SJSA1 (cell line): ENCODE results near the gene MLLT6. TPM values are rescaled to one million over a fixed set of nuclear protein-coding genes. Genes with fewer than 3 reads are reported as not detected.

Experiments
- DNase-seq, 2 experiments: peaks; one replicate each; pipeline ENCODE4 v3.0.0-alpha.2; 2015 to 2020; ENCODE audit warnings: low spot score in 2 of 2, low read depth in 1 of 2
- H3K27ac ChIP-seq: fragments of 250-450 bp; sonication (Bioruptor Pico); 2 replicates; pipeline ENCODE4 v1.5.1; 2020; ENCODE audit warnings: mild to moderate bottlenecking, moderate library complexity
- H3K27me3 ChIP-seq: fragments of 250-450 bp; sonication (Bioruptor Pico); replicated peaks from 2 replicates; pipeline ENCODE4 v1.5.1; 2020; ENCODE audit warnings: mild to moderate bottlenecking, moderate library complexity
- H3K36me3 ChIP-seq: fragments of 250-450 bp; sonication (Bioruptor Pico); 2 replicates; pipeline ENCODE4 v1.5.1; 2020; ENCODE audit warnings: mild to moderate bottlenecking
- H3K4me1 ChIP-seq: fragments of 250-450 bp; sonication (Bioruptor Pico); replicated peaks from 2 replicates; pipeline ENCODE4 v1.6.1; 2021; ENCODE audit warnings: mild to moderate bottlenecking
- H3K4me3 ChIP-seq: fragments of 250-450 bp; sonication (Bioruptor Pico); 2 replicates; pipeline ENCODE4 v1.5.1; 2020; ENCODE audit warnings: mild to moderate bottlenecking
- H3K9me3 ChIP-seq: fragments of 250-450 bp; sonication (Bioruptor Pico); replicated peaks from 2 replicates; pipeline ENCODE4 v1.5.1; 2020; ENCODE audit warnings: mild to moderate bottlenecking
- total RNA-seq: library from RNA; depleted of rRNA; stranded (reverse); fragments of >200 nt; shearing (Covaris generic); gene quantifications from 2 replicates; pipeline ENCODE4 v1.2.3, GENCODE V29; 2014; rRNA removed

The MLLT6 gene
- total RNA-seq = 8.6 and 11.7 TPM in 2 replicates

DNA sequence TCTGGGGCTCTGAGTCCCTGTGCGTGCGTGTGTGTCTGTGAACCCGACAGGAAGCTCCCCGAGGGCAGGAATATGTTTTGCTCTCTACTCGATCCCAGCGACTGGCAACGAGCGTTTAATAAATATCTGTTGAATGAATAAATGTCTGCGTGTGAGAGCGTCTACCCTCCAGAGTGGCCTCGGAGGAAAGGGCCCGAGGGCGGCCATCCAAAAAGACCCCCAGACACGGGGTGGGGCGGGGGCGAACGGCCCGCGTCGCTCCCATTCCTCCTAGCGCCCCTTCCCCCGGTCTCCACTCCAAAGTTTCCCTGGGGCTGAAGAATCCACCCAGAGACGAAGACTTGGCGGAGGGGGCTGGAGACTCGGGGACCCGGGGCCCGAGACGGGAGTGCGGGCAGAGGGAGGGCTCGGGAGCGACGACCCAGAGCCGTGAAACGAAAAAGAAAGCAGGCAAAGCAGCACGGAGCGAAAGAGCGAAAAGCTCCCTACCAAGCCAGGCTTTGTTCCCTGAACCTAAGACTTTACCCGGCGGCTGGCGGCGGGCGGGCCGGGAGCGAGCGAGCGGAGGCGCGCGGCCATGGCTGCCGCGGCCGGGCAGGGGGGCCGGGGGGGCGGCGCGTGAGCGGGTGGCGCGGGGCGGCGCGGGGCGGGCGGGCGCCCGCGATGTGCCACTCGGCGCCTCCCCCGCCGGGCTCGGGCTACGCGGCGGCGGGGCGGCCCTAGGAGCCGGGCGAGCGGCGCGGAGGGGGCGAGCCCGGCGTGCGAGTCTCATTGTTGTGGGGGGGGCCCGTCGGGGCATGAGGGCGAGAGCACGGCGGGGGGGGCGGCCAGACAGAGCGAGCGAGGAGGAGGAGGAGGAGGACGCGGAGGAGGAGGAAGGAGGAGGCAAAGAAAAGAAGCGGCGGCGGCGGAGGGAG, at the start of gene MLLT6:
MLLT6 (plus strand) TSS at position 668 of the 917 bp plus-strand sequence. CDS start 360 bp downstream, outside the sequence.
- peak; percentile 49 to 77 for DNase-seq
- Histone ChIP-seq H3K4me3 (peak within 1 kb of the TSS; percentile 84), H3K27ac (peak within 1 kb of the TSS; percentile 88), H3K27me3 (no peaks in the 10 kb centered on the region), H3K36me3 (peaks cover 14% of the 10 kb centered on the region), H3K9me3 (no peaks in the 10 kb centered on the region; the same call in 1 of the 2 replicates), H3K4me1 (peaks cover 39% of the 10 kb centered on the region)

DNA sequence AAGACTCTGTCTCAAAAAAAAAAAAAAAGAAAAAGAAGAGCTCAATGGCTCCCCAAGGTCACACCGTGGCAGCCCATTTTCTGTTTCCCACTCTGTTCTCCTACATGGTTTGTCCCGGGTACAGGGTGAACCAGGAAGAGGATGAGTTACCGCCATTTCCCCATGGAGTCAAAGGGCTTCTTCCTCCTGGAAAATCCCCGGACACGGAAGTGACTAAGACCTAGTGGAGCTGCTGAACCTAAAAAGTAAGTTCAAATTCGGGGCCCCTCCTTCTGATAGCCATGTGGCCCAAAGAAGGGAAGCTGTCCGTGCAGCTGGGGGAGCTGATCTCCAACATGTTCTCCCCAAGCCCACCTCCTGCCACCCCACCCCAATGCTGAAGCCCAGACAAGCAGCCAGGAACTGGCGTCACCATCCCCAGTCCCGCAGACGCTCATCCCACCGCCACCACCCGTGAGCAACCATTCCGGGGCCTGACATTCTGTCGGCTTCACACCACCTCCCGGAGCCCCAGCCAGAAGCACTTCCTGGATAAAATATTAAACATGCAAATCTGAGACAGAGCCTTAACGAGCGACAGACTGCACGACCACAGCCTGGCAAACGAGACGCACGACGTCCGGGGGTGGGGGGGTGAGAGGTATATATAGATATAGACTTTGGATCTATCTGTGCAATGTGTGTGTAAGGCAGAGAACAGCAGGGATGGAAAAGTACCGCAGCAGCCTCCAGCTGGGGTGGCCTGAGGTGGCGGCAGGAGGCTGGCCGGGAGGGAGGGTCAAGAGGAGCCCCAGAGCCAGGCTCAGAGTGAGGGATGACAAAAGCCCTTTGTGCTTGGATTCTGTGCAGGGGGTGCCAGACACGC, 47.9 kb upstream of the MLLT6 start:
- no peak overlapping the region for H3K27ac ChIP-seq
- no peak for DNase-seq
- no peaks in the 10 kb centered on the region for H3K36me3 ChIP-seq
- H3K4me1 ChIP-seq = no peaks in the 10 kb centered on the region
- H3K9me3 ChIP-seq = no peaks in the 10 kb centered on the region
- no peak overlapping the region for H3K4me3 ChIP-seq
- H3K27me3 ChIP-seq = peaks cover 14% of the 10 kb centered on the region; the same call in 1 of the 2 replicates

DNA sequence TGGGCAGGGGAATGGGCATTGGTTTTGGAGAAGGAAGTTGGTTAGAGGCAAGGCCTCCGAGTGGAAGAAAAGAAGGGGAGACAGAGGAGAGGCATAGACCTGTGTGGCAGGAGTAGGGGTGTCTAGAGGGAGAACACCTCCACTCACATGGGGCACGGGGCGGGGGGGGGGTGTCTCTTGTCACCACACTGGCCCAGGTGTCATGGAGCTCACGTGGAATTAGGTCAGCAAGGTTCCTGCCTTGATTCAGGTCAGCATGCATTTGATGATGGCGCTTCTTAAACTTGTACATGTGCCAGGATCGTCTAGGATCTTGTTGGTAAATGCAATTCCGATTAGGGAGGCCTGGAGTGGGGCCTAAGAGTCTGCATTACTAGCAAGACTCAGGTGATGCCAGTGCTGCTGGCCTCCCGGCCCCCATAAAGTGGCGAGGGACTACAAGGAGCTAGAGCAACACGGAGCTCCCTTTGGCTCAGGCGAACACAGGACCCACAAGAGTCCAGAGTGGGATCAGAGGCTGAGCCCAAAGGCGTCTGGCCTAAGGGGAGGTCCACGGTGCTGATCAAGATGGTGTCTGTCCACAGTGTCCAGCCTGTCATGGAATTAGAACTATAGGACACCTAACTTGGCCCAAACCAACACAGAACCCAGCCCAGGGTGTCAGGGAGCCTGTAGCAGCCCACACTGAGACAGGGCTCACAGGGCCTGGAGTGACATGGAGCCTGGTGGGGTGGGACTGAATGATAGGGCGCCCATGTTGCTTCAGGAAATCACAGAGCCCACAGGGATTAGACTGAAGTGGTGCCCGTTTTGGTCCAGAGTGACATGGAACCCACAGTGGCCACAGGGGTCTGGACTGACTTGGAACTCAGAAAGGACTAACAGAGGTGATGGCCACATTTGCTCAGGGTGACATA, 47.0 kb upstream of the MLLT6 start:
- Histone ChIP-seq H3K9me3 (no peaks in the 10 kb centered on the region), H3K4me1 (no peaks in the 10 kb centered on the region), H3K36me3 (no peaks in the 10 kb centered on the region), H3K4me3 (no peak overlapping the region), H3K27ac (no peak overlapping the region), H3K27me3 (peaks cover 14% of the 10 kb centered on the region; the same call in 1 of the 2 replicates)
- DNase-seq = no peak

DNA sequence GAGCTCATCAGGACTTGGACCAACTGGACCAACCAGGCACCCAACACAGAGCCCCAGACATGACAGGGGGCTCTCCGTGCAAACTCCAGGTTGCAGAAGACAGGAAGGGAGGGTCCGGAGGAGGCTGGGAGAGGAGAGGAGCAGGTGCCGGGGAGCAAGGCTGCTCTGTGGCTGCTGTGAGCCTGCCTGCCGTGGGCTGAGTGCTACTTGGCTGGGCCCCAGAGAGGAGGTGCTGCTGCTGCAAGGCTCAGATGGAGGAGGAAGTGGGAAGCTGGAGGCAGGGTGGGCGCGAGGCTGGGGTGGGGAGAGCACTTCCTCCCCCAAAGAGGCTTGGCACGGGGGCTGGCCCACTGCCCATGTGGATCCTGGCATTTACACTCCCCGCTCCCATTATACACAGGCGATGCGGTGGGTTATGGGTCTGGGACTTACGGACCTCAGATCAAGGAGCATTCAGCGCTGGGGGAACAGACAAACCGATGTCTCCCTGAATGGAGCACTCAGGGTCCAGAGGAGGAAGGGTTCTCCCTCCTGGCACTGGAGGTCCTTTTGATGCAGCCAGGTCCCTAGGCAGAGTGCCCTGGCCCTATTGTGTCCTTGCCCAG, 46.2 kb upstream of the MLLT6 start:
- no peak overlapping the region for H3K4me3 ChIP-seq
- peaks cover 10% of the 10 kb centered on the region; the same call in 1 of the 2 replicates for H3K27me3 ChIP-seq
- H3K9me3 ChIP-seq = no peaks in the 10 kb centered on the region
- no peaks in the 10 kb centered on the region for H3K36me3 ChIP-seq
- H3K4me1 ChIP-seq = no peaks in the 10 kb centered on the region
- DNase-seq = no peak
- no peak overlapping the region for H3K27ac ChIP-seq

- DNase-seq = no peak
- no peaks in the 10 kb centered on the region for H3K9me3 ChIP-seq
- H3K27me3 ChIP-seq = peaks cover 6% of the 10 kb centered on the region; the same call in 1 of the 2 replicates
- no peaks in the 10 kb centered on the region for H3K4me1 ChIP-seq
- H3K36me3 ChIP-seq = no peaks in the 10 kb centered on the region
- H3K27ac ChIP-seq = no peak overlapping the region
- H3K4me3 ChIP-seq = no peak overlapping the region
Measured at GRCh38 chr17:38659415-38659814, 45.7 kb upstream of the MLLT6 start.

DNA sequence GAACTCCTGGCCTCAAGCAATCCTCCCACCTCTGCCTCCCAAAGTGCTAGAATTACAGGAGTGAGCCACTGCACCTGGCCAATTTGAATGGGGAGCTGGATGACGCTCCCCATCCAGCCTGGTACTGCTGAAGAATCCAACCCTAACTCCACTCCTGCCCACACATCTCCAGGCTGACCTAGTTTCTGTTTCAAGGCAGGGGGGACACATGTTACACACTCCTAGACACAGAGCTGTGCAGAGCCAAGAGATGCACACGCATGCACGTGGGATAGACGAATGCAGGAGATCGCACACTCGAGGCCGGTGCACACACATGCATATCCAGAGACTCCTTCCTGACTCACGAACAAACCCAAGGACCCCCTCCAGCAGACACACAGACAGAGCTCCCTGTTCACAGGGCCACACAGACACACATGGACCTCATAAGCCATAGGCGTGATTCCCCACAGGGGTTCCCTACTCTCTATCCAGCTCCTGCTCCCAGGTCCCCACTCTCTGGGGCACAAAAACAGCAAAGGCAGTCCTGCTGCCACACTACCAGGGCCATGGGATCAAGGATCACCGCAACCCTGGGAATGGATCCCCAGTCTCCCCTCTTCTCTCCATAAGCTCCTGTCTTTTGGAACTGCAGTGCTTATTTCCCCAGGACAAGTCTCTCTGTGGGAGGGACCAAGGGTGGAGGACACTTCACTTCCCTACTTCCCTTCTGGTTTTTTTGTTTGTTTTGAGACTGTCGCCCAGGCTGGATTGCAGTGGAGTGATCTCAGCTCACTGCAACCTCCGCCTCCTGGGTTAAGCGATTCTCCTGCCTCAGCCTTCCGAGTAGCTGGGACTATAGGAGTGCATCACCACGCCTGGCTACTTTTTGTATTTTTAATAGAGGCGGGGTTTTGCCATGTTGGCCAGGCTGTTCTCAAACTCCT, 44.7 kb upstream of the MLLT6 start:
- peak in 1 of 2 experiments; percentile 10 for DNase-seq
- Histone ChIP-seq H3K36me3 (no peaks in the 10 kb centered on the region), H3K27me3 (no peaks in the 10 kb centered on the region), H3K9me3 (no peaks in the 10 kb centered on the region), H3K27ac (no peak overlapping the region), H3K4me3 (no peak overlapping the region), H3K4me1 (no peaks in the 10 kb centered on the region)

- no peaks in the 10 kb centered on the region for H3K36me3 ChIP-seq
- peaks cover 2% of the 10 kb centered on the region; the same call in 1 of the 2 replicates for H3K27me3 ChIP-seq
- no peaks in the 10 kb centered on the region for H3K9me3 ChIP-seq
- H3K4me3 ChIP-seq = no peak overlapping the region
- no peaks in the 10 kb centered on the region for H3K4me1 ChIP-seq
- H3K27ac ChIP-seq = no peak overlapping the region
- DNase-seq = peak in 1 of 2 experiments; percentile 67
Measured at GRCh38 chr17:38663125-38663751, 41.8 kb upstream of the MLLT6 start.

GRCh38 chr17:38663964-38664644, 41.0 kb upstream of the MLLT6 start:
- DNase-seq = no peak
- Histone ChIP-seq H3K9me3 (no peaks in the 10 kb centered on the region), H3K27me3 (peaks cover 11% of the 10 kb centered on the region), H3K4me3 (no peak overlapping the region), H3K27ac (no peak overlapping the region), H3K36me3 (no peaks in the 10 kb centered on the region), H3K4me1 (no peaks in the 10 kb centered on the region)

DNA sequence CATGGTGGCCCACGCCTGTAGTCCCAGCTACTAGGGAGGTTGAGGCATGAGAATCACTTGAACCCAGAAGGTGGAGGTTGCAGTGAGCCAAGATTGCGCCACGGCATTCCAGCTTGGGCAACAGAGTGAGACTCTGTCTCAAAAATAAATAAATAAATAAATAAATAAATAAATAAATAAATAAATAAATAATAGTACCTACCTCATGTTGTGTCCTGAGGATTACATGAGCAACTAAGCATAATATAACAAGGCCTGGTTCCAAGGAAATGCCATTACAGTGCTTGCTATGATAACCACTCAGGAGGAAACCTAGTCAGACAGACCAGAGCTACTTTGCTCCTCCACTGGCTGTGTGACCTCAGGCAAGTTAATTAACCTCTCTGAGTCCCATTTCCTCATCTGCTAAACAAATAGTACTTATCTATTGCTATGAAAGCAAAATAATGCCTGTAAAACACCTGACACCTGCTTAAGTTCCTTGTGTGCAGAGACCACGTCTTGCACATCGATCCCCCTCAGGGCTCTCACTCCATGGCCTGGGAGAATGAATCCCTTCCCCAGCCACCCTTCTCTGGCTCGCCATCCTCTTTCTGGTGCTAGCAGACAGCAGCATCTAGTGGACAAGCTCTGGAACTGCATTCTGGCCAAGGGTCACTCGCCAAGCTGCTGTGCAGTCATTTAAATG, 37.8 kb upstream of the MLLT6 start:
- DNase-seq = peak; percentile 55 to 72
- no peaks in the 10 kb centered on the region for H3K4me1 ChIP-seq
- no peak overlapping the region for H3K4me3 ChIP-seq
- H3K27ac ChIP-seq = no peak overlapping the region
- peaks cover 35% of the 10 kb centered on the region for H3K27me3 ChIP-seq
- H3K36me3 ChIP-seq = no peaks in the 10 kb centered on the region
- H3K9me3 ChIP-seq = no peaks in the 10 kb centered on the region

DNA sequence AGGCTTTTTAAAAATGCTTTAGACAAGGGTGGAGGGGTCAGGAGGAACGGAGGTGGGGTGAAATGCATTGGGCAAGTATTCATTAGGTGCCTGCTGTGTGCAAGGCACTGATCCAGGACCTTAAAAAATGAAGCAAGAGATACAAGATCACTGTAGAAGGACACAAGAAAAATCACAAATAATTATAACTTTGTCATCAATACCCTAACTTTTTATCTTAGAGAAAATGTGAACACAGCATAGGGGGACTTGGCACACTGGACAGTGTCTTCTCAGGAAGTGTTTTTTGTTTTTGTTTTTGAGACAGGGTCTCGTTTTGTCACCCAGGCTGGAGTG, 37.3 kb upstream of the MLLT6 start:
- Histone ChIP-seq H3K27me3 (peaks cover 39% of the 10 kb centered on the region), H3K36me3 (no peaks in the 10 kb centered on the region), H3K9me3 (no peaks in the 10 kb centered on the region), H3K4me3 (no peak overlapping the region), H3K4me1 (no peaks in the 10 kb centered on the region), H3K27ac (no peak overlapping the region)
- no peak for DNase-seq

GRCh38 chr17:38669520-38669919, 35.6 kb upstream of the MLLT6 start:
- no peaks in the 10 kb centered on the region for H3K36me3 ChIP-seq
- H3K27me3 ChIP-seq = peaks cover 55% of the 10 kb centered on the region
- peaks cover 11% of the 10 kb centered on the region for H3K4me1 ChIP-seq
- peaks cover 5% of the 10 kb centered on the region; the same call in 1 of the 2 replicates for H3K9me3 ChIP-seq
- no peak overlapping the region for H3K27ac ChIP-seq
- DNase-seq = no peak
- H3K4me3 ChIP-seq = no peak overlapping the region
